Glutamatergic neuron (in vitro differentiated cells): ENCODE results near the gene IRX4. TPM values are rescaled to one million over a fixed set of nuclear protein-coding genes. Genes with fewer than 3 reads are reported as not detected.

Source experiments
- DNase-seq: peaks from one replicate; pipeline ENCODE4 v3.0.0; 2022
- H3K27ac Mint-ChIP-seq: one replicate; pipeline ENCODE4 v1.8.0; 2020; ENCODE audit warnings: mild to moderate bottlenecking, mixed read lengths, inconsistent platforms; ENCODE audit not compliant: unreplicated experiment
- H3K27me3 Mint-ChIP-seq: one replicate; pipeline ENCODE4 v1.8.0; 2020; ENCODE audit warnings: mild to moderate bottlenecking, moderate library complexity, mixed read lengths, inconsistent platforms; ENCODE audit not compliant: unreplicated experiment
- H3K36me3 Mint-ChIP-seq: one replicate; pipeline ENCODE4 v1.8.0; 2020; ENCODE audit warnings: mild to moderate bottlenecking, mixed read lengths, inconsistent platforms; ENCODE audit not compliant: unreplicated experiment
- H3K4me1 Mint-ChIP-seq: one replicate; pipeline ENCODE4 v1.8.0; 2020; ENCODE audit warnings: mild to moderate bottlenecking, low read depth, mixed read lengths, inconsistent platforms; ENCODE audit not compliant: unreplicated experiment
- H3K4me3 Mint-ChIP-seq: one replicate; pipeline ENCODE4 v1.8.0; 2020; ENCODE audit warnings: mild to moderate bottlenecking, mixed read lengths, inconsistent platforms; ENCODE audit not compliant: unreplicated experiment
- H3K9me3 Mint-ChIP-seq: one replicate; pipeline ENCODE4 v1.8.0; 2020; ENCODE audit warnings: mild to moderate bottlenecking, moderate library complexity, mixed read lengths, inconsistent platforms; ENCODE audit not compliant: unreplicated experiment
- total RNA-seq: library from RNA; stranded (reverse); fragmentation: NEBNext Ultra II Directional; extraction: Animal tissue kit (Norgen Biotek cat#: 25700); gene quantifications from one replicate; pipeline ENCODE4 v1.2.1, GENCODE V29; 2021; ENCODE audit not compliant: unreplicated experiment
- TF ChIP-seq, protein P1 (sequence below): fragments of 200-600 bp; sonication (generic); IDR thresholded peaks from one replicate; pipeline ENCODE4 v1.5.0; 2021; ENCODE audit not compliant: partially characterized antibody, unreplicated experiment

IRX4 gene
- total RNA-seq, 1 donor from 2014 or later: 0.20 TPM

DNA sequence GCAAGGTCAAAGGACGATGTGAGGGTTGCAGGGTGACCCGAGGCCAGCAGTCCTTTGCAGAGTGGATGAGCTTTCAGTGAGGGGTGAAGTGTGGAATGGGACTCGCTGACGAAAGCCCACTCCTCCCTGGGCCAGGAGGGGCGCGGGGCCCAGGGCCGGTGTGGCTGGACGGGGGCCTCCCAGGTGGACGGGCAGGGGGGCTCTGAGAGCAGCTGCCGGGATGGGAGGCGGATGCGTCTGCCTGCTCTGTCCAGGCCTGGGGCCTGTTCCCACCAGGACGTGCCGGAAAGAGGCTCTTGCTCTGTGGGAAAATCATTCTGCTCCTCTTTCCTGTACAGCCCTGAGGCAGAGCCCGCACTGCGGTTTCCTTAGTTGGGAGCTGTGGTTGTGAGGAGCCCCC is 24.3 kb downstream of the IRX4 start:
- TF ChIP-seq, protein P1, sequence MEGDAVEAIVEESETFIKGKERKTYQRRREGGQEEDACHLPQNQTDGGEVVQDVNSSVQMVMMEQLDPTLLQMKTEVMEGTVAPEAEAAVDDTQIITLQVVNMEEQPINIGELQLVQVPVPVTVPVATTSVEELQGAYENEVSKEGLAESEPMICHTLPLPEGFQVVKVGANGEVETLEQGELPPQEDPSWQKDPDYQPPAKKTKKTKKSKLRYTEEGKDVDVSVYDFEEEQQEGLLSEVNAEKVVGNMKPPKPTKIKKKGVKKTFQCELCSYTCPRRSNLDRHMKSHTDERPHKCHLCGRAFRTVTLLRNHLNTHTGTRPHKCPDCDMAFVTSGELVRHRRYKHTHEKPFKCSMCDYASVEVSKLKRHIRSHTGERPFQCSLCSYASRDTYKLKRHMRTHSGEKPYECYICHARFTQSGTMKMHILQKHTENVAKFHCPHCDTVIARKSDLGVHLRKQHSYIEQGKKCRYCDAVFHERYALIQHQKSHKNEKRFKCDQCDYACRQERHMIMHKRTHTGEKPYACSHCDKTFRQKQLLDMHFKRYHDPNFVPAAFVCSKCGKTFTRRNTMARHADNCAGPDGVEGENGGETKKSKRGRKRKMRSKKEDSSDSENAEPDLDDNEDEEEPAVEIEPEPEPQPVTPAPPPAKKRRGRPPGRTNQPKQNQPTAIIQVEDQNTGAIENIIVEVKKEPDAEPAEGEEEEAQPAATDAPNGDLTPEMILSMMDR: no peak
- Mint-ChIP-seq H3K4me1 (no peaks in the 10 kb centered on the region), H3K36me3 (no peaks in the 10 kb centered on the region), H3K27ac (no peak overlapping the region), H3K9me3 (peaks cover 2% of the 10 kb centered on the region), H3K4me3 (no peak overlapping the region), H3K27me3 (peaks cover 13% of the 10 kb centered on the region)
- DNase-seq: no peak

DNA sequence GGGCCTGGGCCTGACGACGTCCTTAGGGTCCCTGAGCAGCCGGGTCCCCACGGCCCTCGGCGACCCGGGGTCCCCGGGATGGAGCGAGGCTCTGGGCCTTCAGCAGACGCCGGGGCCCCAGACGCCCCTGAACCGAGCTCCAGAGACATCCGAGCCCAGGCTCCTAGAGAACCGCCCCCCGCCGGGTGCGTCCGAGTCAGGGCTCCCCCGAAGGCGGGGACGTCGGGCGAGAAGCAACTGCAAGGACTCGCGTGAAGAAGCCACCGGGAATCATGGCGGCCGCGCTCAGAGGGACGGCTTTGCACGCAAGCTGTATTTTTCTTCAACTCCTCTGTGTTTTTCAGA is 25.5 kb downstream of the IRX4 start:
- H3K36me3 Mint-ChIP-seq: no peaks in the 10 kb centered on the region
- H3K4me1 Mint-ChIP-seq: no peaks in the 10 kb centered on the region
- H3K4me3 Mint-ChIP-seq: no peak overlapping the region
- no peak overlapping the region for H3K27ac Mint-ChIP-seq
- peaks cover 15% of the 10 kb centered on the region for H3K27me3 Mint-ChIP-seq
- TF ChIP-seq, protein P1: no peak
- DNase-seq: no peak
- H3K9me3 Mint-ChIP-seq: peaks cover 3% of the 10 kb centered on the region

DNA sequence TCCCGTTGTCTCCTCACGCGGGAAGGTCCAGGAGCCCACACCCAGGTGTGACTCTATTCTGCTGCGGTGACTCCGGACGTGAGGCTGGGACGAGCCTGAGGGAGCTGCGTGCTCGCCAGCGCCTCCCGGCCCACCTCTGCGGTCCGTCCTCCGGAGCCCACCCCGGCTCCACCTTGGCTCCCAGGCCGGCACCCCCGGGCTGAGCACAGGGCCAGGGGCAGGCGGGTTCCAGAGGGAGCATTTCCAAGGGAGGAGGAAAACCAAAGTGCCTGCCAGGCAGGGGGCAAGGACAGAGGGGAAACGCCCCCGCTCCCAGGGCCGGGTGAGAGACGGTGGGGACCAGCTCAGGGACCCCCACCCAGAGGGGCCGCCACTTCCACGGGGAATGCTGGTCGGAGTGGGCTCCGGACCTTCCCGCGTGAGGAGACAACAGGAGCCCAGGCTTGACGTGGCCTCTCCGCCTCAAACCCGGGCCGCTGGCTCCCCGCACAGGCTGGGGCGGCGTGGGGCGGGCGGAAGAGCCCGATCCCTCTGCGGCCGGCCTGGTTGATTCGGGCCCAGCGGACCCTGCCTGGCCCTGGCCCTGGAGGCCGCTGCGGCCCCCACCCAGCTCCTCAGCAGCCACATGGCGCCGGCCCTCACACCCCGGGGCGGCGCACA is 26.0 kb downstream of the IRX4 start:
- Mint-ChIP-seq H3K36me3 (no peaks in the 10 kb centered on the region), H3K27me3 (peaks cover 15% of the 10 kb centered on the region), H3K4me1 (peaks cover 2% of the 10 kb centered on the region), H3K27ac (no peak overlapping the region), H3K4me3 (no peak overlapping the region), H3K9me3 (peaks cover 3% of the 10 kb centered on the region)
- no peak for DNase-seq
- TF ChIP-seq, protein P1: no peak

DNA sequence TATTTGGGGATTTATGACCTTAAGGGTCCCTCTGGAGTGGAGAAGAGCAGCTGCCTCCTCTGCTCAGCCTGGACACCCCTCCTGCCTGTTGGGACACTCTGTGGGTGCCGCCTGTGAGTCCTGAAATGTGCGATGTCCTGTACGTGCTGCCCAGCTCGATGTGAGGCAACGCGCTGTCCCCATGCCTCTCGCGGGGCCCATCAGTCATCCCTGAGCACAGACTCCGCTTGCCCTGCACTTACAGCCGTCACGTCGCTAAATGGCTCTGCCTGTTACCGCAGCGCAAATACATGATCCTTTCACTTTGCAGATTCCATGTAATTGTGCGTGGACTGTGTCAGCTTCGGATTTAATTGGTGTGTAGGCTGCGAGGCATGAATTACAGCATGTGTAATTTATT is 27.1 kb downstream of the IRX4 start:
- H3K27me3 Mint-ChIP-seq: peaks cover 17% of the 10 kb centered on the region
- peaks cover 3% of the 10 kb centered on the region for H3K9me3 Mint-ChIP-seq
- TF ChIP-seq, protein P1: no peak
- H3K4me1 Mint-ChIP-seq: peaks cover 4% of the 10 kb centered on the region
- DNase-seq: no peak
- H3K4me3 Mint-ChIP-seq: no peak overlapping the region
- H3K27ac Mint-ChIP-seq: no peak overlapping the region
- no peaks in the 10 kb centered on the region for H3K36me3 Mint-ChIP-seq

- peaks cover 17% of the 10 kb centered on the region for H3K27me3 Mint-ChIP-seq
- H3K4me1 Mint-ChIP-seq: peaks cover 4% of the 10 kb centered on the region
- H3K9me3 Mint-ChIP-seq: peaks cover 3% of the 10 kb centered on the region
- TF ChIP-seq, protein P1: no peak
- no peaks in the 10 kb centered on the region for H3K36me3 Mint-ChIP-seq
- H3K27ac Mint-ChIP-seq: no peak overlapping the region
- DNase-seq: no peak
- no peak overlapping the region for H3K4me3 Mint-ChIP-seq
Observed at GRCh38 chr5:1855075-1855474, 27.6 kb downstream of the IRX4 start.
